Endothelial cell (in vitro differentiated cells): ENCODE results near the gene AMY2B. TPM values are rescaled to one million over a fixed set of nuclear protein-coding genes. Genes with fewer than 3 reads are reported as not detected.
A peak's percentile ranks its signal among the peaks of the same experiment; 100 is the strongest.
"Not testable (repeated sequence)": the region's sequence is repeated elsewhere in the genome, so short reads cannot be mapped to it uniquely, and the experiment has no call there.

Source experiments
- DNase-seq: peaks from one replicate; pipeline ENCODE4 v3.0.0; 2021; ENCODE audit warnings: low spot score
- H3K27ac Mint-ChIP-seq: one replicate; pipeline ENCODE4 v1.8.0; 2021; ENCODE audit warnings: mixed read lengths, inconsistent platforms; ENCODE audit not compliant: unreplicated experiment
- H3K27me3 Mint-ChIP-seq: one replicate; pipeline ENCODE4 v1.8.0; 2021; ENCODE audit warnings: mild to moderate bottlenecking, moderate library complexity, mixed read lengths, inconsistent platforms; ENCODE audit not compliant: unreplicated experiment
- H3K36me3 Mint-ChIP-seq: one replicate; pipeline ENCODE4 v1.8.0; 2021; ENCODE audit warnings: mild to moderate bottlenecking, low read depth, mixed read lengths, inconsistent platforms; ENCODE audit not compliant: unreplicated experiment
- H3K4me1 Mint-ChIP-seq: one replicate; pipeline ENCODE4 v1.8.0; 2021; ENCODE audit warnings: mild to moderate bottlenecking, mixed read lengths, inconsistent platforms; ENCODE audit not compliant: unreplicated experiment
- H3K4me3 Mint-ChIP-seq: one replicate; pipeline ENCODE4 v1.8.0; 2021; ENCODE audit warnings: mild to moderate bottlenecking, mixed read lengths, inconsistent platforms; ENCODE audit not compliant: unreplicated experiment
- H3K9me3 Mint-ChIP-seq: one replicate; pipeline ENCODE4 v1.8.0; 2021; ENCODE audit warnings: mixed read lengths, inconsistent platforms; ENCODE audit not compliant: unreplicated experiment
- CTCF ChIP-seq: fragments of 200-600 bp; sonication (generic); IDR thresholded peaks from one replicate; pipeline ENCODE4 v1.5.0; 2021; ENCODE audit warnings: antibody characterized with exemption; ENCODE audit not compliant: unreplicated experiment
- long read RNA-seq: library from polyadenylated mRNA; unstranded; transcript quantifications from one replicate; pipeline ENCODE4 v2.0.0, GENCODE V29; 2020; ENCODE audit not compliant: unreplicated experiment
- total RNA-seq: library from RNA; stranded (reverse); fragmentation: NEBNext Ultra II Directional; extraction: Animal tissue kit (Norgen Biotek cat#: 25700); gene quantifications from one replicate; pipeline ENCODE4 v1.2.1, GENCODE V29; 2021; ENCODE audit not compliant: unreplicated experiment

AMY2B gene
- 3.4 TPM for total RNA-seq
- long read RNA-seq, result 0 reads

GRCh38 chr1:103571289-103571688 lies at the start of gene AMY2B:
Gene AMY2B, plus strand, starts transcription at chr1:103571589. Its CDS starts 14 bp downstream, at chr1:103571603.
- not testable (repeated sequence) for DNase-seq, H3K9me3 Mint-ChIP-seq, H3K27me3 Mint-ChIP-seq, H3K27ac Mint-ChIP-seq, H3K4me1 Mint-ChIP-seq, H3K4me3 Mint-ChIP-seq, H3K36me3 Mint-ChIP-seq

DNA sequence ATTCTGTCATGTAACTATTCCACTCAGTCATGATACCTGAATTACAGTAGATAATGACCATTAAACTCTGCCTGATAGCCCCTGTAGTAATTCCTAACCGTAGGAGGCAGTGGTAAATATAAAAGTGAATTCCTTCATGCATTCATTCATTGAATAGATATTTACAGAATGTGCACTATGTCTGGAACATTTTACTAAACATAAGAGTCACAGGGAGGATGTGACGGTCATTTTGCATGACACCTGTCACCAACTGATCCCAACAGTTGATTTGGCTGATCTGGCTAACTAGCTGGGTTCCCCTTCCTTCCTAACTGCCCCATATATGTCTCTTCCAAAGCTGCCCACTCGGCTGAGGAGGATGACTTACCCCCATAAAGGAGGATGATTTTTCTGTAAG lies 48.0 kb upstream of the AMY2B start:
- no peak for DNase-seq
- peaks cover 8% of the 10 kb centered on the region for H3K27me3 Mint-ChIP-seq
- TF ChIP-seq CTCF, result no peak
- peaks cover 5% of the 10 kb centered on the region for H3K36me3 Mint-ChIP-seq
- H3K4me3 Mint-ChIP-seq, result no peak overlapping the region
- peaks cover 15% of the 10 kb centered on the region for H3K4me1 Mint-ChIP-seq
- H3K27ac Mint-ChIP-seq, result no peak overlapping the region
- no peaks in the 10 kb centered on the region for H3K9me3 Mint-ChIP-seq

DNA sequence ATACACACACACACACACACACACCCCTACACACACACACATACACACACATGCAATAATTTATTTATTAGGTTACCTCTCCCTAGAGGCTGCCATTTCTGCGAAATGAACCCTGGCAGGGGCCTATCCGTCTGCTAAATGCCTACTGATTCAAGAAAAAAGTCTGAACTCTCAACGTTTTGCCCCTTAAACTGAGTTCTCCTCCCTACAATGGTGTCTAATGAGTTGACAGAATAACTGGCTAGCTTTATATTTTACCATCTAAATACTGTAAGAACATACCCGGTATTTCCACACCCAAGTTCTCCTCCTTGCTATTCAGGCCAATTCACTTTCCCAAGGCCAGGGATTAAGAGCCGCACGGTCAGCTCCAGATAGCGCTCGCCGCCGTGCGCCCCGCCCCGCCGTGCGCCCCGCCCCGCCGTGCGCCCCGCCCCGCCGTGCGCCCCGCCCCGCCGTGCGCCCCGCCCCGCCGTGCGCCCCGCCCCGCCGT lies 46.2 kb upstream of the AMY2B start:
- H3K27ac Mint-ChIP-seq, result no peak overlapping the region

GRCh38 chr1:103525607-103526507 lies 45.5 kb upstream of the AMY2B start, which contains the start of gene RNPC3:
Gene RNPC3, plus strand, starts transcription at chr1:103525699. Its CDS starts 372 bp downstream, at chr1:103526071.
- Mint-ChIP-seq H3K4me3 (peak within 1 kb of the TSS; percentile 98), H3K9me3 (no peaks in the 10 kb centered on the region), H3K4me1 (peaks cover 15% of the 10 kb centered on the region), H3K27ac (peak within 1 kb of the TSS; percentile 96), H3K27me3 (peaks cover 8% of the 10 kb centered on the region), H3K36me3 (peaks cover 5% of the 10 kb centered on the region)
- TF ChIP-seq CTCF, result no peak
- DNase-seq, result peak; percentile 81

More for the DNA sequence above, 46.2 kb upstream of the AMY2B start:
- H3K9me3 Mint-ChIP-seq, result no peaks in the 10 kb centered on the region
- peaks cover 15% of the 10 kb centered on the region for H3K4me1 Mint-ChIP-seq
- peak overlapping the region; percentile 79 for H3K4me3 Mint-ChIP-seq
- no peak for DNase-seq
- peaks cover 8% of the 10 kb centered on the region for H3K27me3 Mint-ChIP-seq
- no peak for TF ChIP-seq CTCF
- H3K36me3 Mint-ChIP-seq, result peaks cover 5% of the 10 kb centered on the region

DNA sequence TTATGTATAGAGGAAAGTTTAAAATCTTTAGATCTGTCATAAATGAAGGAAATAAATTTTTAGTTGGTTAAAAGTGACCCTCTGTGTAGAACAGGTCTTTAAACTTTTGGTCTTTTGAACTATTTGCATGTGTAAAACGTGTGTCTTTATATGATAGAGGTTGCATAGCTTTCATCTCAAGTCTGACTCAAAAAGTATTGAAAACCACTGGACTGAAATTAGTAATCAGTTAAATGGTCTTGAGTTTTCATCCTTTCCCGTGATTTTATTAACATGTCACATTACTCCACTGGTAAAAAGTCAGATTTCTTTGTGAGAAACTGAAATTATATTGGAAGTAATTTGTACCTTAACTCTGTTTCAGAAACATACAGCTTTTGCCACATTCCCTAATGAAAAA lies 44.1 kb upstream of the AMY2B start:
- TF ChIP-seq CTCF, result no peak

More for the DNA sequence above, 44.1 kb upstream of the AMY2B start:
- DNase-seq, result no peak
- peaks cover 15% of the 10 kb centered on the region for H3K4me1 Mint-ChIP-seq
- H3K9me3 Mint-ChIP-seq, result no peaks in the 10 kb centered on the region
- H3K27me3 Mint-ChIP-seq, result peaks cover 8% of the 10 kb centered on the region
- no peak overlapping the region for H3K27ac Mint-ChIP-seq
- peak overlapping the region; percentile 70 for H3K4me3 Mint-ChIP-seq
- H3K36me3 Mint-ChIP-seq, result peaks cover 5% of the 10 kb centered on the region
